ENCODE data around the gene MSANTD1. TPM values are rescaled to one million over a fixed set of nuclear protein-coding genes. Genes with fewer than 3 reads are reported as not detected.

The MSANTD1 gene
- polyA plus RNA-seq, 1 of the 3 experiments (the other 2 are of a cell fraction) = 0.15 TPM

GRCh38 chr4:3247399-3248177, 1.4 kb upstream of the MSANTD1 start:
- no peaks in the 10 kb centered on the region for H3K79me2 ChIP-seq (ENCODE audit: insufficient read depth)
- DNase-seq = no peak
- TF ChIP-seq NFIC (IDR thresholded peaks at IDR 0.05; ENCODE audit: borderline replicate concordance) (no peak), YY1 (IDR thresholded peaks at IDR 0.05; ENCODE audit: low read depth) (no peak), ZBTB33 (IDR thresholded peaks at IDR 0.05; ENCODE audit: borderline replicate concordance, low read depth) (no peak), TCF12 (IDR thresholded peaks at IDR 0.05) (no peak), CTCF (IDR thresholded peaks at IDR 0.05) (no peak), NRF1 (IDR thresholded peaks at IDR 0.05; ENCODE audit: low read depth, low read length) (no peak), USF2 (IDR thresholded peaks at IDR 0.05; ENCODE audit: borderline replicate concordance, low read depth, low read length) (no peak), FOSL2 (IDR thresholded peaks at IDR 0.05; ENCODE audit: borderline replicate concordance, low read depth) (no peak), RFX5 (IDR thresholded peaks at IDR 0.05; ENCODE audit: low read length) (no peak), TEAD4 (IDR thresholded peaks at IDR 0.05; ENCODE audit: borderline replicate concordance, insufficient read depth) (no peak), GATA2 (CRISPR knock-in tag; IDR thresholded peaks at IDR 0.05) (no peak), REST (IDR thresholded peaks at IDR 0.05; ENCODE audit: low read depth, low read length) (no peak)
- H3K4me2 ChIP-seq = no peak overlapping the region
- no peaks in the 10 kb centered on the region for H3K9me2 ChIP-seq
- H3K4me3 ChIP-seq (ENCODE audit: low read depth in 2 of 2, low read length in 1 of 2) = no peak overlapping the region
- CTCF ChIA-PET = interaction anchor here (1.3 to 1.6 kb wide), 2 partner anchors 54 to 232 kb away, joined by 3 read pairs; no protein-coding TSS in a partner anchor
- peaks cover 0 to 9% of the 10 kb centered on the region in 2 experiments; a peak in 1 of 4 replicates for H3K4me1 ChIP-seq (ENCODE audit: control insufficient read depth in 1 of 2, insufficient read depth in 2 of 2, low read depth in 1 of 2, low read length in 1 of 2)
- WGBS (ENCODE audit: low lambda C conversion rate) = 85% methylated on average over 6 of the region's 21 CpGs
- no peak overlapping the region for H2AFZ ChIP-seq (ENCODE audit: low read depth)
- no peaks in the 10 kb centered on the region for H4K20me1 ChIP-seq (ENCODE audit: insufficient read depth)
- no peaks in the 10 kb centered on the region for H3K9me3 ChIP-seq
- no peaks in the 10 kb centered on the region for H3F3A ChIP-seq (replicated peaks; ENCODE audit: insufficient read depth)
- POLR2A ChIA-PET = no interaction called here
- no peak overlapping the region for H3K9ac ChIP-seq
- H3K27ac ChIP-seq (ENCODE audit: low read depth in 2 of 2, low read length in 1 of 2) = no peak overlapping the region
- no peaks in the 10 kb centered on the region for H3K27me3 ChIP-seq (ENCODE audit: insufficient read depth)
- H3K36me3 ChIP-seq (replicated peaks in 1 of 2; ENCODE audit: control insufficient read depth in 1 of 2, insufficient read depth in 2 of 2, low read length in 1 of 2) = peaks cover 0 to 4% of the 10 kb centered on the region in 2 experiments
